ENCODE data around the gene PPP1R26.

PPP1R26 gene

GRCh38 chr9:135517407-135517822 lies 37.8 kb downstream of the PPP1R26 start:
- no peak overlapping the region for H3K4me3 ChIP-seq (ENCODE audit: low read depth, low read length)
- DNase-seq (ENCODE audit: low read depth) = no peak
- no peak for TF ChIP-seq POLR2A (IDR thresholded peaks at IDR 0.05; ENCODE audit: extremely low read depth, insufficient read length)
- no peak for TF ChIP-seq MAX (IDR thresholded peaks at IDR 0.05; ENCODE audit: low read depth, low read length)
- TF ChIP-seq CTCF (IDR thresholded peaks at IDR 0.05; ENCODE audit: low read depth, low read length) = no peak
- TF ChIP-seq MYC (IDR thresholded peaks at IDR 0.05; ENCODE audit: low read depth, low read length) = no peak

GRCh38 chr9:135519179-135519971 lies 39.8 kb downstream of the PPP1R26 start:
- TF ChIP-seq MYC (IDR thresholded peaks at IDR 0.05; ENCODE audit: low read depth, low read length) (no peak), MAX (IDR thresholded peaks at IDR 0.05; ENCODE audit: low read depth, low read length) (no peak), CTCF (IDR thresholded peaks at IDR 0.05; ENCODE audit: low read depth, low read length) (no peak), POLR2A (IDR thresholded peaks at IDR 0.05; ENCODE audit: extremely low read depth, insufficient read length) (no peak)
- no peak overlapping the region for H3K4me3 ChIP-seq (ENCODE audit: low read depth, low read length)
- DNase-seq (ENCODE audit: low read depth) = no peak

- no peak within 1 kb of the TSS for H3K4me3 ChIP-seq (ENCODE audit: low read depth, low read length)
- TF ChIP-seq POLR2A (IDR thresholded peaks at IDR 0.05; ENCODE audit: extremely low read depth, insufficient read length) = no peak
- TF ChIP-seq MYC (IDR thresholded peaks at IDR 0.05; ENCODE audit: low read depth, low read length) = no peak
- TF ChIP-seq CTCF (IDR thresholded peaks at IDR 0.05; ENCODE audit: low read depth, low read length) = no peak
- no peak for TF ChIP-seq MAX (IDR thresholded peaks at IDR 0.05; ENCODE audit: low read depth, low read length)
- no peak for DNase-seq (ENCODE audit: low read depth)
Observed at GRCh38 chr9:135520916-135521607, 41.5 kb downstream of the PPP1R26 start, which contains the start of gene LCN1. Gene LCN1, plus strand, starts transcription at chr9:135521440. Its CDS starts 58 bp downstream, at chr9:135521498.

GRCh38 chr9:135521608-135522095 lies 42.1 kb downstream of the PPP1R26 start:
- no peak for TF ChIP-seq POLR2A (IDR thresholded peaks at IDR 0.05; ENCODE audit: extremely low read depth, insufficient read length)
- no peak for TF ChIP-seq MYC (IDR thresholded peaks at IDR 0.05; ENCODE audit: low read depth, low read length)
- no peak for TF ChIP-seq MAX (IDR thresholded peaks at IDR 0.05; ENCODE audit: low read depth, low read length)
- no peak for TF ChIP-seq CTCF (IDR thresholded peaks at IDR 0.05; ENCODE audit: low read depth, low read length)
- DNase-seq (ENCODE audit: low read depth) = no peak
- no peak overlapping the region for H3K4me3 ChIP-seq (ENCODE audit: low read depth, low read length)

- DNase-seq (ENCODE audit: low read depth) = no peak
- TF ChIP-seq MYC (IDR thresholded peaks at IDR 0.05; ENCODE audit: low read depth, low read length) (no peak), POLR2A (IDR thresholded peaks at IDR 0.05; ENCODE audit: extremely low read depth, insufficient read length) (no peak), MAX (IDR thresholded peaks at IDR 0.05; ENCODE audit: low read depth, low read length) (no peak), CTCF (IDR thresholded peaks at IDR 0.05; ENCODE audit: low read depth, low read length) (no peak)
- H3K4me3 ChIP-seq (ENCODE audit: low read depth, low read length) = no peak overlapping the region
Observed at GRCh38 chr9:135522137-135522877, 42.7 kb downstream of the PPP1R26 start.

Measured in NB4 (cell line).